DND-41 (cell line): ENCODE results near the gene BRF1.

Experiments used
- EZH2 ChIP-seq: IDR thresholded peaks from 3 replicates; pipeline ENCODE4 v1.6.1; 2012; ENCODE audit warnings: borderline replicate concordance, low read depth, mild to moderate bottlenecking, moderate library complexity, low read length, inconsistent platforms; ENCODE audit not compliant: severe bottlenecking
- TF ChIP-seq, protein P1 (sequence below): IDR thresholded peaks from 2 replicates; pipeline ENCODE4 v1.5.1; 2012; ENCODE audit warnings: borderline replicate concordance, low read length, moderate library complexity, mild to moderate bottlenecking; ENCODE audit not compliant: poor library complexity, severe bottlenecking; ENCODE audit errors: extremely low read depth

GRCh38 chr14:105283028-105283427 is 17.8 kb downstream of the BRF1 start:
- TF ChIP-seq, protein P1, sequence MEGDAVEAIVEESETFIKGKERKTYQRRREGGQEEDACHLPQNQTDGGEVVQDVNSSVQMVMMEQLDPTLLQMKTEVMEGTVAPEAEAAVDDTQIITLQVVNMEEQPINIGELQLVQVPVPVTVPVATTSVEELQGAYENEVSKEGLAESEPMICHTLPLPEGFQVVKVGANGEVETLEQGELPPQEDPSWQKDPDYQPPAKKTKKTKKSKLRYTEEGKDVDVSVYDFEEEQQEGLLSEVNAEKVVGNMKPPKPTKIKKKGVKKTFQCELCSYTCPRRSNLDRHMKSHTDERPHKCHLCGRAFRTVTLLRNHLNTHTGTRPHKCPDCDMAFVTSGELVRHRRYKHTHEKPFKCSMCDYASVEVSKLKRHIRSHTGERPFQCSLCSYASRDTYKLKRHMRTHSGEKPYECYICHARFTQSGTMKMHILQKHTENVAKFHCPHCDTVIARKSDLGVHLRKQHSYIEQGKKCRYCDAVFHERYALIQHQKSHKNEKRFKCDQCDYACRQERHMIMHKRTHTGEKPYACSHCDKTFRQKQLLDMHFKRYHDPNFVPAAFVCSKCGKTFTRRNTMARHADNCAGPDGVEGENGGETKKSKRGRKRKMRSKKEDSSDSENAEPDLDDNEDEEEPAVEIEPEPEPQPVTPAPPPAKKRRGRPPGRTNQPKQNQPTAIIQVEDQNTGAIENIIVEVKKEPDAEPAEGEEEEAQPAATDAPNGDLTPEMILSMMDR: no peak
- no peak for TF ChIP-seq EZH2
